Activated CD4-positive, alpha-beta T cell treated with anti-CD3 and anti-CD28 coated beads, Interleukin-2, amount 10 ng/mL, durations not matched to agents 7 days and 5 days (primary cell): ENCODE data around the gene FRAS1. TPM values are rescaled to one million over a fixed set of nuclear protein-coding genes. Genes with fewer than 3 reads are reported as not detected.

Source experiments
- CTCF ChIA-PET: fragments of 350-600 bp; sonication (Branson Sonifier 250); formaldehyde crosslinking; loops from one replicate; lab custom pipeline; 2021; ENCODE audit warnings: antibody characterized with exemption; lab: Charles Lee
- POLR2A ChIA-PET: fragments of 350-600 bp; sonication (Branson Sonifier 250); formaldehyde crosslinking; loops from one replicate; lab custom pipeline; 2021; ENCODE audit warnings: antibody characterized with exemption; lab: Charles Lee
- DNase-seq: peaks from one replicate; pipeline ENCODE4 v3.0.0-alpha.2; 2020
- H3K27ac Mint-ChIP-seq: one replicate; pipeline ENCODE4 v1.8.0; 2021; ENCODE audit warnings: mild to moderate bottlenecking, moderate library complexity, mixed read lengths
- H3K27me3 Mint-ChIP-seq: one replicate; pipeline ENCODE4 v1.8.0; 2021; ENCODE audit warnings: mixed read lengths
- H3K36me3 Mint-ChIP-seq: one replicate; pipeline ENCODE4 v1.8.0; 2021; ENCODE audit warnings: low read depth, mixed read lengths
- H3K4me1 Mint-ChIP-seq: one replicate; pipeline ENCODE4 v1.8.0; 2021; ENCODE audit warnings: mixed read lengths
- H3K4me3 Mint-ChIP-seq: one replicate; pipeline ENCODE4 v1.8.0; 2021; ENCODE audit warnings: mild to moderate bottlenecking, moderate library complexity, mixed read lengths
- H3K9me3 Mint-ChIP-seq: one replicate; pipeline ENCODE4 v1.8.0; 2021; ENCODE audit warnings: mixed read lengths
- total RNA-seq, 2 experiments: library from RNA; stranded (reverse); gene quantifications; one replicate each; pipeline ENCODE4 v1.2.3, GENCODE V29; 2021

FRAS1 gene
- total RNA-seq, 2 experiments from 2014 or later: not detected

DNA sequence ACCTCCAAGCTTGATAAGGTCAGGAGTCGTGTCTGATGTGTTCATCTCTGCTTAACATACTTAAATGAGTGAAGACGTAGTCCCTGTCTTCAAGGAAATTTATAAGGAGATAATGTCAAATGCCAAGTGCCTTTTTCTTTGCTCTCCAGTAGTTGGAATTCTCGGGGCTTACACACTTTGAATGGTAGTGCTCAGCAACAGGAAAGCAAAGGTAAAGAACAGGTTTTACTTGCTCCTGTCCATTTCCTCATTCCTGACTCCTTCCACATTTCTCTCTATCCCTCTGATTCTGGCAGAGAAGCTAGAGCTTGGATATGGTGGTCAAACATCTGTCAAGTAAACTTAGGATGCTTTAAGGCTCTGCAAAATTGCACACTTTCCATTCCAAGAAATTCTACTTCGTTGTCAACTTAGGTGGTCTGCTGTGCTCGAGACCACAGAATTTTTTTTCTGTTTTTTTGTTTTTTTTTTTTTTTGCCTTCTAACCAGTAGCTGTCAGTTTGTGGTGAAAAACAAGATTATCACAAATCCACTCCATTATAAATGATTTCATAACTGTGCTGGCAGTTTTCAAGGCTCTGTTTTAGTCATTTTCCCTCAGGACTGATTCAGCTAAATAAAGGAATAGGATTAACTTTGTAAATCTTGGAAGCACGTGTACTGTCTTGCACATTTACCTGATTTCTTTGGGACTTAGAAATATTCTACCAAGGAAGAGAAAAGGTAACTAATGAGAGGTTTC, 313.7 kb downstream of the FRAS1 start:
- no peaks in the 10 kb centered on the region for H3K9me3 Mint-ChIP-seq
- H3K36me3 Mint-ChIP-seq: no peaks in the 10 kb centered on the region
- ChIA-PET POLR2A (no interaction called here), CTCF (interaction anchor here (0.6 kb wide), 1 partner anchor 54 kb away, joined by 3 read pairs; no protein-coding TSS in a partner anchor)
- no peak overlapping the region for H3K4me3 Mint-ChIP-seq
- H3K27ac Mint-ChIP-seq: no peak overlapping the region
- no peak for DNase-seq
- H3K4me1 Mint-ChIP-seq: no peaks in the 10 kb centered on the region
- H3K27me3 Mint-ChIP-seq: peaks cover 7% of the 10 kb centered on the region

DNA sequence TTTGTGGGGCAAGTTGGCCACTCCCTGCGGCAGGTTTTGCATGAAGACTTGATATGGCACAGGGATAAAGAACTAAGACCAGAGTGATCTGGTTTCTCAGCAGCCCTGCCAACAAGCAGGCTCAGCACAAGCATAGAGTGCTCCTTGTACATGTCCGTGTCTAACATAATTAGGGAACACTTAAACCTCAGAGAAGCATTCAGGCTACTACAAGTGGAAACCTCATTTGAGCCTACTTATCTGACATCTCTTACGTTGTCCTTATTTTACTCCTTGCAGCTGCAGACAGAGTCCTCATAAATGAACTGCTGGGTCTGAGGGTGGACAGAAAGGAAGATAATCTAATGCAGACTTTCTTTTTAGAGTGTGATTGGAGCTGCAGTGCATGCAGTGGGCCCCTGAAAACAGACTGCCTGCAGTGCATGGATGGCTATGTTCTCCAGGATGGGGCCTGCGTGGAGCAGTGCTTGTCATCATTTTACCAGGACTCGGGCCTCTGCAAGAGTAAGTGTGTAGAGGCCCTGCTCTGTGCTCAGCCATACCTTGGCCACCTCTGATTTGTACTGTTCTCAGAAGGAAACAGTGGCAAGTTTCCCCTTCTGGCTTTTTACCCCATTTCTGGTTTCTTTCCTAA, 315.3 kb downstream of the FRAS1 start:
- Mint-ChIP-seq H3K27me3 (peaks cover 7% of the 10 kb centered on the region), H3K36me3 (no peaks in the 10 kb centered on the region), H3K27ac (no peak overlapping the region), H3K4me1 (no peaks in the 10 kb centered on the region), H3K9me3 (no peaks in the 10 kb centered on the region), H3K4me3 (no peak overlapping the region)
- DNase-seq: no peak
- POLR2A ChIA-PET: no interaction called here
- CTCF ChIA-PET: interaction anchor here (0.6 kb wide), 1 partner anchor 143 kb away, joined by 3 read pairs; no protein-coding TSS in a partner anchor

DNA sequence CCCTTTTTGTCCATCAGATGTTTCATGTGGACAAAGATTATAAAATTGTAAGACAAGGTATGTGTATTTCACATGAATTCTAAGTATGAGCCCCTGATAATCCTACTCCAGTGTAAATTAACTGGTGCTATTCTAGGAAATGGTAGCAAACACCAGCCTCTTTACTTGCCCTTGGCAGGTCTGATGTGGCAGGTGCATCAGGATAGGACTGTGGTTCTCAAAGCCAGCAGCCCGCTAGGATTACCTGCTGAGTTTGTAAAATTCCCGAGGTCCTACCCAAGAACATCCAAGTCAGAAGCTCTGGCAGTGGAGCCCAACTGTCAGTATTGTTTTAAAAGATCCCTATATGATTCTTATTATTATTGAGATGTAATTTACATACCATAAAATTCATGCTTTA, 320.4 kb downstream of the FRAS1 start:
- Mint-ChIP-seq H3K4me1 (no peaks in the 10 kb centered on the region), H3K27ac (no peak overlapping the region), H3K4me3 (no peak overlapping the region), H3K27me3 (peaks cover 6% of the 10 kb centered on the region), H3K36me3 (no peaks in the 10 kb centered on the region), H3K9me3 (no peaks in the 10 kb centered on the region)
- CTCF ChIA-PET: no interaction called here
- DNase-seq: no peak
- POLR2A ChIA-PET: no interaction called here

DNA sequence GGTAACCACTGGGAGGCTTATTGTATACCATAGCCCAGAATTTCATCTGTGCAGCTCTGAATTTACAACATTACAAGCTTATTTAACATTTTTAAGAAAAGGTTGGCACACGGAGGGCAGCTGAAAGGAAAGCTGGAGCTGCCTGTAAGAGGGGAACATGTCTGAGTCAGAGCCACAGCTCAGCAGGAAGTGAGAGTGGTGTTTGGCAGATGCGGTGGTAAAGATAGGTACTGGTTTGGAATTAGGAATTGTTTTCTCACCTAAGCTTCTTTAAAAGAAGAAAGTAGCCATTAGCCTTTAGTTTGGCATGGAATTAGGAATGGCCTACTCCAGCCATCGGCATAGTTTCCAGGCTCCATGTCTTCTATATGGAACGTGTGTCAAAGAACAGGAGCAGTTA, 321.9 kb downstream of the FRAS1 start:
- H3K9me3 Mint-ChIP-seq: no peaks in the 10 kb centered on the region
- no peaks in the 10 kb centered on the region for H3K36me3 Mint-ChIP-seq
- H3K4me3 Mint-ChIP-seq: no peak overlapping the region
- H3K27ac Mint-ChIP-seq: no peak overlapping the region
- POLR2A ChIA-PET: no interaction called here
- CTCF ChIA-PET: no interaction called here
- peaks cover 8% of the 10 kb centered on the region for H3K27me3 Mint-ChIP-seq
- DNase-seq: no peak
- no peaks in the 10 kb centered on the region for H3K4me1 Mint-ChIP-seq

DNA sequence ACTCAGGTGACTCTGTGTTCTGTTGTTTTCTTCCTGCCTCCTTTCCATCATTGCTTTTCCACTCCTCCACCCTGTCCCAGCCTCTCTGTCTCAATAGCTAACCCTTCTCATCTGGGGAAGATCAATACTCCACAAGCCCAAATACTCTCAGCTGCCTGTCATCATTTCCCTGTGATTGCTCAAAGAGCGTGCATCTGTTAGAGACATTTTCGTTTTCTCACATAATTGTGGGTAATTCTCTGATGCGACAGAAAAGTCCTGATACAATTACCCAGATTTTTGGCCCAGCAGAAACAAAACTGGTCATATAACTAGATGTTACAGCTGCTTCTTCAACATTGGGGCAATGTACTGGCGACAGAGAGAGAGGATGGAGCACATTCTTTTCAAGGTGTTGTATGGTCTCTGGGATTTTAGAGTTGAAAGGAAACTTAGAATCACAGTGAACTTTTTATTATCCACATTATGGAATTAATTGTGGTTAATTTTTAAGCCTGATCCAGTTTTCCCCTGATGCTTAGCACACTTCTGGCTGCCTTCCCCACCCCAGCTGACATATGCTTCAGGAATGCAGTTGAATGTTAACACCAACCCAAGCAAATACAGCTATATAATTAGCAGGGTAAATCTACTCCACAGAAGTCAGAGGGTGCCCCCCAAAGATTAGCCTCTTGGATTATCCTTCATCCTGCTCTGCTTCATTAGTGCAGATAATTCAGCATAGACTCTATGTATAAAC, 323.0 kb downstream of the FRAS1 start:
- ChIA-PET CTCF (no interaction called here), POLR2A (no interaction called here)
- no peaks in the 10 kb centered on the region for H3K9me3 Mint-ChIP-seq
- H3K4me1 Mint-ChIP-seq: no peaks in the 10 kb centered on the region
- no peaks in the 10 kb centered on the region for H3K36me3 Mint-ChIP-seq
- DNase-seq: no peak
- peaks cover 8% of the 10 kb centered on the region for H3K27me3 Mint-ChIP-seq
- H3K4me3 Mint-ChIP-seq: no peak overlapping the region
- H3K27ac Mint-ChIP-seq: no peak overlapping the region

DNA sequence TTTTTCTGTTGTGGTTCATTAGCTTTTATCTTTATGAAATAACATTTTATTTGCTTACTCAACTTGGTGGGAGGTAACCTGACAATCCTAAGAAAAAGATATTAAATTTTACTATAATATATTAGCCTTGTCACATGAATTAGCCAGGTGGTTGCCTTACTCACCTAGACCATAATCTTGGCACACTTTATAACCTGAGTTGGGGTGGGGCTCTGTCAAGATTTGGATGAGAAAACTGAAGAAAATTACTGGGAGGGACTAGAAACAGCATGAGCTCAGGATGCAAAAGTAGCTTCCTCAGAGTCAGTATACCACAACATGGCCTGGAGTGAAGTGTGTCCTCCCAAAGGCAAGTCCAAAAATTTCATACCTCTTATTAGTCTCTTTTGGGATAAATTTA, 329.6 kb downstream of the FRAS1 start:
- Mint-ChIP-seq H3K9me3 (no peaks in the 10 kb centered on the region), H3K4me1 (no peaks in the 10 kb centered on the region), H3K4me3 (no peak overlapping the region), H3K27ac (no peak overlapping the region), H3K27me3 (peaks cover 10% of the 10 kb centered on the region), H3K36me3 (no peaks in the 10 kb centered on the region)
- CTCF ChIA-PET: no interaction called here
- no peak for DNase-seq
- POLR2A ChIA-PET: no interaction called here

DNA sequence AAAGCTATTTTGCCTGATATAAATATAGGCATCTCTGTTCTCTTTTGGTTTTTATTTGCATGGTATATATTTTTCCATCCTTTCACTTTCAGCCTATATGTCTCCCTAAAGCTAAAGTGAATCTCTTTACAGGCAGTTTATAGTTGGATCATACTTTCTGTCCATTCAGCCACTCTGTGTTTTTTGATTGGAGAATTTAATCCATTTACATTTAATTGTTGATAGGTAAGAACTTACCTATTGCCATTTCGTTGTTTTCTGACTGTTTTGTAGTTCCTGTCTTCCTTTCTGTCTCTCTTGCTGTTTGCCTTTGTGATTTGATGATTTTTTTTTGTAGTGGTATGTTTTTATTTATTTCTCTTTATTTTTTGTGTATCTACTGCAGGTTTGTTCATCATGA, 338.5 kb downstream of the FRAS1 start:
- Mint-ChIP-seq H3K27ac (no peak overlapping the region), H3K4me3 (no peak overlapping the region), H3K27me3 (peaks cover 23% of the 10 kb centered on the region), H3K36me3 (peaks cover 3% of the 10 kb centered on the region), H3K4me1 (no peaks in the 10 kb centered on the region), H3K9me3 (peaks cover 5% of the 10 kb centered on the region)
- DNase-seq: no peak
- CTCF ChIA-PET: no interaction called here
- POLR2A ChIA-PET: no interaction called here

DNA sequence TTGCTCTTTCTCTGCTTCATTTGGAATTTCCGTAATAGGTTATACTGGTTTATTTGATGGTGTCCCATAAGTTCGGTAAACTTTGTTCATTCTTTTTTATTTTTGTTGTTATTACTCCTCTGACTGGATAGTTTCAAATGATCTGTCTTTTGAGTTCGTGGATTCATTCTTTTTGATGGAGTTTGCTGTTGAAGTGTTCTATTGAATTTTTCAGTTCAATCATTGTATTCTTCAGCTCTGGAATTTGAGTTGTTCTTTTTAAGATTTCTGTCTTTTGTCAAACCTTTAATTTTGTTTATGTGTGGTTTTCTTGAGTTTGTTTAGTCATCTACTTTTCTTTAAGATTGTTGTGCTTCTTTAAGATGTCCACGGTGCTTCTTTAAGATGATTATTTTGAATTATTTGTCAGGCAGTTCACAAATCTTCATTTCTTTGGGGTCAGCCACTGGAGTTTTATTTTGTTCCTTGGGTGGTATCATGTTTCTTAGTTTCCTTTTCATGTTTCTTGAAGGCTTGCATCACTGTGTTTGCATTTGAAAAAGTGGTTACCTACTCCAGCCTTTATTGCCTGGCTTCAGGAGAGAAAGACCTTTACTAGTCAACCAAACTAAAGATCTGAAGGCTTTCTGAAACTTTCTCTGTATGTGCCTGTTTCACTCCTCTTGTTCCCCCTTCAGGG, 339.6 kb downstream of the FRAS1 start:
- POLR2A ChIA-PET: no interaction called here
- CTCF ChIA-PET: no interaction called here
- no peak overlapping the region for H3K4me3 Mint-ChIP-seq

DNA sequence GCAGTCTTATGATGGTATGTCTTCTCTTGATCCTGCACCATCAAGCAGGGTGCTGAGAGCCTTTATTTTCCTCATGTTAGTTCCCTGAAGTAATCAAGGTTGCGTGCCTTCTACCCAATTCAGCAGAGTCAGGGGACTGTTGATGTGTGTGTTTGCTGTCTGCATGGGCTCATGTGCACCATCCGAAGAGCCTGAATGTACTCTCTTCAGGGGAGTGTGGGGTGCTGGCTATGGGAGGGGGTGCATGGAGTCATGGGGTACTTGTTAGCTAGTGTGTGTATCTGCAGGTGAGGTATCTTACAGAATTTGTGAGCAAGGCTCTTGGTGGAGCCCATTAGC, 340.1 kb downstream of the FRAS1 start:
- Mint-ChIP-seq H3K4me1 (no peaks in the 10 kb centered on the region), H3K36me3 (peaks cover 3% of the 10 kb centered on the region), H3K9me3 (peaks cover 5% of the 10 kb centered on the region), H3K4me3 (no peak overlapping the region), H3K27me3 (peaks cover 20% of the 10 kb centered on the region), H3K27ac (no peak overlapping the region)
- POLR2A ChIA-PET: no interaction called here
- DNase-seq: no peak
- CTCF ChIA-PET: no interaction called here

More for the DNA sequence above, 339.6 kb downstream of the FRAS1 start:
- Mint-ChIP-seq H3K27me3 (peaks cover 22% of the 10 kb centered on the region), H3K36me3 (peaks cover 3% of the 10 kb centered on the region), H3K9me3 (peaks cover 5% of the 10 kb centered on the region), H3K27ac (no peak overlapping the region), H3K4me1 (no peaks in the 10 kb centered on the region)
- DNase-seq: no peak

DNA sequence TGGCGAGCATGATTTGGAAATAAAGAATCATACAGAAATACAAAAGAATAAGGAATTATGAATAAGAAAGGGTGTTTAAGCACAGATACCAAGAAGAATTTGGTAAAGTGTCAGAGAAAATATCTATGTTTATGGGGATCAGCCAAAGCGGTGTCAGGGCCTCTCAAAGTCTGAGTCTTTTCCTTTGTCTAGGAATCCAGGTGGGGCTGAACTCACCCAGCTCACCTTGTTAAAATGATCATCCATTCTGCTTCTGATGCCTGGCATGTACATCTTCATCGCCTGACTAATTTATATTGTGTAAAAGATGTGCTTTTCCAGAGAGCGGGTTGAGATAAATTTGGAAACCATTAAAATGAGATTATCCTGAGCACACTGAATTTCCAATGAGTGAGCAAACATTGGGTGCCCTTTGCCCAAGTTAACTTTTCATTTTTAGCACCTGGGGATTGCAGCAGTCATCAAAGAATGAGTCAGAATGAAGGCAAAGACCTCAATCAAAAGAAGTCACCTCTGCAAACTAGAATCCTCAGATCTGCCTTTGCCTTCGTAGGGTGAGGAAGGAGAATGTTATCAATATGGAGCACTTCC, 352.6 kb downstream of the FRAS1 start:
- Mint-ChIP-seq H3K27me3 (peaks cover 7% of the 10 kb centered on the region), H3K27ac (no peak overlapping the region), H3K4me3 (no peak overlapping the region), H3K9me3 (no peaks in the 10 kb centered on the region), H3K36me3 (no peaks in the 10 kb centered on the region), H3K4me1 (no peaks in the 10 kb centered on the region)
- ChIA-PET POLR2A (no interaction called here), CTCF (interaction anchor here (1.0 kb wide), 1 partner anchor 16 kb away, joined by 4 read pairs; no protein-coding TSS in a partner anchor)
- DNase-seq: no peak

DNA sequence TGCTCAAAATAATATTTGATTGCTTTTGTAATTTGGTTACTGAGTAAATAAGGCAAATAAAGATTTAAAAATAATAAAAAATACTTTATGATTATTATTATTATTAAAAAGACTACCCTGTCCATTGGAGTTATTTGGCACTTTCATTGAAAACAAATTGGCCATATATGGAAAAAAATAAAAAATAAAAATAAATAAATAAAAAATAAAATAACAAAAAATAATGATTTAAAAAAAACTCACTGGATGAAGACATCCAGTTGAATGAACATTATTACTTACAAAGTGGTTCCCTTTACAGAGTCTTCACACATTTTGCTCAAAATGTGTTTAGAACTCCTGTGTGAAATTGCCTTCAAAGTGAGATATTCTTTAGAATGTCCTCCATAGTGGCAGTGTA, 353.1 kb downstream of the FRAS1 start:
- CTCF ChIA-PET: interaction anchor here (1.0 kb wide), 1 partner anchor 15 kb away, joined by 4 read pairs; no protein-coding TSS in a partner anchor
- Mint-ChIP-seq H3K9me3 (no peaks in the 10 kb centered on the region), H3K27ac (no peak overlapping the region), H3K4me1 (no peaks in the 10 kb centered on the region), H3K4me3 (no peak overlapping the region), H3K27me3 (peaks cover 8% of the 10 kb centered on the region), H3K36me3 (no peaks in the 10 kb centered on the region)
- POLR2A ChIA-PET: no interaction called here
- no peak for DNase-seq

DNA sequence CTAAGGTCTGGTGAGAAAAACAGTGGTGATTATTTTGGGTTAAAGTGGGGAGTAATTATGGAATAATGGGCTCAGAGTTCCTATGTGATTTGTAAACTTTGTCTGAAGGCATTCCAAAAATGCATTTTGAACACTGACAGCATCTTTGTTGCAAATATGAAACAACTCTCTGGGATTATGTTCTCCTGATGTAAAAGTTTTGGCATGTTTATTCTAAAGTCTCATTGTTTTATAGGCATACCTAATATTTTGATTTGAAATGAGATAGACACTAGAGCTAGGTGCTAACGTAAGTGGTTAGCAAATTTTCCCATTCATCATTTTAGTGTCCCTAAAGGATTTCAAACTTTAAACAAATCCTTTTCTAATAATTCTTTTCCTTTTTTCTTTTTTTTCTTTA, 353.6 kb downstream of the FRAS1 start:
- Mint-ChIP-seq H3K27me3 (peaks cover 8% of the 10 kb centered on the region), H3K27ac (no peak overlapping the region), H3K4me1 (no peaks in the 10 kb centered on the region), H3K36me3 (no peaks in the 10 kb centered on the region), H3K4me3 (no peak overlapping the region), H3K9me3 (no peaks in the 10 kb centered on the region)
- no peak for DNase-seq
- POLR2A ChIA-PET: no interaction called here
- CTCF ChIA-PET: interaction anchor here (1.0 kb wide), 1 partner anchor 15 kb away, joined by 4 read pairs; no protein-coding TSS in a partner anchor
